Activated CD4-positive, alpha-beta T cell treated with anti-CD3 and anti-CD28 coated beads for 4 hours (primary cell): ENCODE results near the gene RAB5B.
A peak's percentile ranks its signal among the peaks of the same experiment; 100 is the strongest.
"Not testable (repeated sequence)": the region's sequence is repeated elsewhere in the genome, so short reads cannot be mapped to it uniquely, and the experiment has no call there.

Experiments
- DNase-seq, 2 donors: peaks; one replicate each; pipeline ENCODE4 v3.0.0-alpha.2; 2020

The RAB5B gene

DNA sequence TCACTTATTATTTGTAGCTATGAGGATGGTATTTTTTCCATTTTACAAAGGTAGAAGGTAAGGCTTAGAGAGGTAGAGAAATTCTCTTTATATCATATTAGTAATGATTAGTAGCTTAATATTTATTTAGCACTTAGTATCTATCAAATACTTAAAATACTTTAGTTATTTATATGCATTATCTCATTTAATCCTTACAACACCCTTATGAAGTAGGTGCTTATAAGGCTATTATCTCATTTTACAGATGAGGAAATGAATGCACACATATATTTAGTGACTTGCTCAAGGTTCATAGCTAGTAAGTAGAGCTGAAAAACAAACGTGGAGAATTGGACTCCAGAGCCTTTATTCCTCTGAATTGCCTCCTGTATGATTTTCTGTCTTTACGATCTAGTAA lies 11.0 kb downstream of the RAB5B start:
- no peak for DNase-seq

- no peak for DNase-seq
Measured at GRCh38 chr12:55985341-55985740, 11.5 kb downstream of the RAB5B start.

DNA sequence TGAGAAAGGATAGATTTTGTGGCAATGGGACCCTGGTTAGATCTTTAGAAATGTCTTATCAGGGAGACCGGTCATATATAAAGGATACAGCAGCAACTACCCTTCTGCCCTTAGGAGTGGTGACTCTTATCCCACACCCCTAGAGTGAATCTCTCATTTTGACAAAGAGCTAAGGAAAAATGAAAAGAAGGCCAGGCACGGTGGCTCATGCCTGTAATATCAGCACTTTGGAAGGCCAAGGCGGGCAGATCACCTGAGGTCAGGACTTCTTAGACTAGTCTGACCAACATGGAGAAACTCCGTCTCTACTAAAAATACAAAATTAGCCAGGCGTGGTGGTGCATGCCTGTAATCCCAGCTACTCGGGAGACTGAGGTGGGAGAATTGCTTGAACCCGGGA lies 12.1 kb downstream of the RAB5B start:
- DNase-seq: not testable (repeated sequence)

- DNase-seq: no peak
Measured at GRCh38 chr12:55991110-55991509, 17.2 kb downstream of the RAB5B start.

- DNase-seq: no peak
Measured at GRCh38 chr12:55993230-55993853, 19.5 kb downstream of the RAB5B start.

DNA sequence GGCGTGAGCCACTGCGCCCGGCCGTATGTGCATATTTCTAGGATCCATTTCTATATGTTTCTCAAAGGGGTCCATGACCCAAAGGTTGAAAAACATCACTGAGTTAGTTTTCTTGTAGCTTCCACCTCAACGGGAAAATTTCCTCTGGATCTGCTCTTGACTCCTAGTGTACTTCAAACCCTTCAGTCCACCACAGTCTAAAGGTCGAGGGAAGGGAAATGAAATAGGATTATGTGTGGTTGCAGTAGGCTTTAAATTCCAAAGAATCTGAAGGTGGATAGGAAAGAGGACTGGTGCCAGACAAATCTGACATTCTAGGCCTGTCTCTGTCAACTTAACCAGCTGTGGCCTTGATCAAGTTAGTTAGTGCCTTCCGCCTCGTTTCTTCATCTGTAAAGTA lies 21.5 kb downstream of the RAB5B start:
- DNase-seq: no peak

DNA sequence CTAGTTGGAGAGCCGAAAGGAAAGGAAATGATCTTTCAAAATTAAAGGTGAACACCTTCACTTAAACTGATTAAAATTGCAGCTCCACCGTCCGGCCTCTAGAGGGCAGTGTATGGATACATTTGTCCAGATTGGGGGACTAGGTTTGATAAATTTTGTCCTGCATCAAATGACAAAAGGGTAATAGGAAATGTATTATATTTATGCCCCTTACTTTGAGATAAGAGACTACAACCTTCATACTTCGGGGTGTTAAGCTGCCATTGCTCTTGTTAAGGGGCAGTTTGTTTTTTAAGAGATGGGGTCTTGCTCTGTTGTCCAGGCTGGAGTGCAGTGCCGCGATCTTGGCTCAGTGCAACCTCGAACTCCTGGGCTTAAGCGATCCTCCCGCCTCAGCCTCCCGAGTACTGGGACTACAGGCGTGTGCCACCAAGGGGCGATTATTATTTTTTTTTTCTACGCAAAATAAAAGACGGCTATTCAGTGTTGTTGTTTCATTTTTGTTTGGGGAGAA lies 22.4 kb downstream of the RAB5B start:
- peak; percentile 62 to 73 for DNase-seq

DNA sequence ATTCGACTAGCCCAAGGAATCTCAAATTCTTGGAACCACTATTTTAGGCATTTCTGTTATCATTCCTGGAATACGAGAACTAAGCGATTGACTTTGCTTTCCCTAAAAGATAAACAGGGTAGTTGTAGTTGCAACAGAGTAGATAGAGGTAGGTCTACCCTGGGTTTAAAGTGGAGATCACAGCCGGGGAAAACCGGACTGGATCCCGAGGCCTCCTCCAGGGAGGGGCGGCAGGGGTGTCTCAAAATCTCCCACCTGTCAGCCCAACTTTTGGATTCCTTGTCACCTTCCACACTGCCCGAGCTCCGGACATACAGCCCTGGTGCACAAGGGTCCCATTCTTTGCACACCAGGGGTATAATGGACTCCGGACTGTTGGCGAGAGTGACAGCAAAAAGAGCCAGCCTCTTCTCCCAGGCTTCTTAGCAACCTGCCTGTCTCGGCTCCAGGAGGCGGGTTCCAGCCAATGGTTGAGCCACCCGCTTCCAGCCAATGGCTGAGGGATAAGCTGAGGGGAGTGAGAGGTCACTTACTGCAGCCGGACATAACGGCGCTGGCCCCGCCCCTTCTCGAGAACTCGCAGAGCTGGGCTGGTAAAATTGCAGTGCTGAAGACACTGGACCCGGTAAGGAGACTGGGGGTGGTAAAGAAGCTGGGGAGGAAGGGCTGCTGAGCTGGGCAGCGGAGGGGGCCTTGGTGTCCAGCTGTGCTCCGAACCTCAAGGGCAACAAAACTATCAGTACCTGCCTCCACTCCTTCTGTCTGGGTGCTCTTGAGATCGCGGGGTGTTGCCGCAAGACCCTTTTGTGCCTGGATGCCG lies 23.0 kb downstream of the RAB5B start, which contains the start of gene SUOX:
TSS of gene SUOX (plus strand) at position 562 of the 820 bp plus-strand sequence. CDS start 4,946 bp downstream, outside the sequence.
- no peak for DNase-seq

- DNase-seq: no peak
Measured at GRCh38 chr12:55997535-55997859, 23.6 kb downstream of the RAB5B start.

GRCh38 chr12:55999522-55999921 lies 25.6 kb downstream of the RAB5B start:
- not testable (repeated sequence) for DNase-seq

DNA sequence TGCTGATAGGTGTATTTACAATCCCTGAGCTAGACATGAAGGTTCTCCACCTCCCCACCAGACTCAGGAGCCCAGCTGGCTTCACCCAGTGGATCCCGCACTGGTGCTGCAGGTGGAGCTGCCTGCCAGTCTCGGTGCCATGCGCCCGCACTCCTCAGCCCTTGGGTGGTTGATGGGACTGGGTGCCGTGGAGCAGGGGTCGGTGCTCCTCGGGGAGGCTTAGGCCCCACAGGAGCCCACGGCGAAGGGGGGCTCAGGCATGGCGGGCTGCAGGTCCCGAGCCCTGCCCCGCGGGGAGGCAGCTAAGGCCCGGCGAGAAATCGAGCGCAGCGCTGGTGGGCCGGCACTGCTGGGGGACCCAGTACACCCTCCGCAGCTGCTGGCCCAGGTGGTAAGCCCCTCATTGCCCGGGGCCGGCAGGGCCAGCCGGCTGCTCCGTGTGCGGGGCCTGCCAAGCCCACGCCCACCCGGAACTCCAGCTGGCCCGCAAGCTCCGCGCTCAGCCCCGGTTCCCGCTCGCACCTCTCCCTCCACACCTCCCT lies 26.2 kb downstream of the RAB5B start:
- DNase-seq: not testable (repeated sequence)

GRCh38 chr12:56001487-56002100 lies 27.7 kb downstream of the RAB5B start:
- DNase-seq: no peak

DNA sequence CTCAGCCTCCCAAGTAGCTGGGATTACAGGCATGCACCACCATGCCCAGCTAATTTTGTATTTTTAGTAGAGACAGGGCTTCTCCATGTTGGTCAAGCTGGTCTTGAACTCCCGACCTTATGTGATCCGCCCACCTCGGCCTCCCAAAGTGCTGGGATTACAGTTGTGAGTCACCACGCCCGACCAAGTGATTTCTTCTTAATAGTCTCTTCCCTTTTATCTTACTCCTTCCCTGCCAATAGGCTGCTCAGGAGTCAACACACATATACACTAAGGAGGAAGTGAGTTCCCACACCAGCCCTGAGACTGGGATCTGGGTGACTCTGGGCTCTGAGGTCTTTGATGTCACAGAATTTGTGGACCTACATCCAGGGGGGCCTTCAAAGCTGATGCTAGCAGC lies 29.5 kb downstream of the RAB5B start:
- DNase-seq: not testable (repeated sequence)

DNA sequence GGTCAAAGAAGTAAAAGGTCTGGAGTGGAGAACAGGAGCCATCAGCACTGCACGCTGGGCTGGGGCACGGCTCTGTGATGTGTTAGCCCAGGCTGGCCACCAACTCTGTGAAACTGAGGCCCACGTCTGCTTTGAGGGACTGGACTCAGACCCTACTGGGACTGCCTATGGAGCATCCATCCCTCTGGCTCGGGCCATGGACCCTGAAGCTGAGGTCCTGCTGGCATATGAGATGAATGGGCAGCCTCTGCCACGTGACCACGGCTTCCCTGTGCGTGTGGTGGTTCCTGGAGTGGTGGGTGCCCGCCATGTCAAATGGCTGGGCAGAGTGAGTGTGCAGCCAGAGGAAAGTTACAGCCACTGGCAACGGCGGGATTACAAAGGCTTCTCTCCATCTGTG lies 30.3 kb downstream of the RAB5B start:
- no peak for DNase-seq

- peak; percentile 78 to 79 for DNase-seq
Measured at GRCh38 chr12:56007564-56008559, 34.0 kb downstream of the RAB5B start.

DNA sequence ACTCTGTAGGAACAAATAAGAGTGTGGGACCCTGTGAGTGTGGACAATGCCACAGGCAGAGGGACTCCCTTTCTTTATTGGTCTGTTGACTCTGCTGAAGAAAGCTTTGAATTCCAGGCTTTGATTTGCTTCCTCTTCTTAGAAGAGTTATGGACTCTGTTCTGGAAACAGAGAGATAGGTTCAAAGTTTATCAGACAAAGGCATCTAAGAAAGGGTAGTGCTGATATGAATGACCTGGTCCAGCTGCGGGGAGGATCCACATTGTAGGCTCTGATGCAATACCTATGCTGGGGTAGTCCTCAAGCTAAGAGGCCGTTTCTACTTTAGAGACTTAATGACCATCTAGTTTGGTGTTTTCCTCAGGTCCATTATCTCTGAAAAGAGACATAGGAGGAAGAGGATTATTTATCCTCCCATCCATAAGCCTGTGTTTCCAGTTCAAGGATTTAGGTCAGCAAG lies 36.3 kb downstream of the RAB5B start:
- DNase-seq: no peak

DNA sequence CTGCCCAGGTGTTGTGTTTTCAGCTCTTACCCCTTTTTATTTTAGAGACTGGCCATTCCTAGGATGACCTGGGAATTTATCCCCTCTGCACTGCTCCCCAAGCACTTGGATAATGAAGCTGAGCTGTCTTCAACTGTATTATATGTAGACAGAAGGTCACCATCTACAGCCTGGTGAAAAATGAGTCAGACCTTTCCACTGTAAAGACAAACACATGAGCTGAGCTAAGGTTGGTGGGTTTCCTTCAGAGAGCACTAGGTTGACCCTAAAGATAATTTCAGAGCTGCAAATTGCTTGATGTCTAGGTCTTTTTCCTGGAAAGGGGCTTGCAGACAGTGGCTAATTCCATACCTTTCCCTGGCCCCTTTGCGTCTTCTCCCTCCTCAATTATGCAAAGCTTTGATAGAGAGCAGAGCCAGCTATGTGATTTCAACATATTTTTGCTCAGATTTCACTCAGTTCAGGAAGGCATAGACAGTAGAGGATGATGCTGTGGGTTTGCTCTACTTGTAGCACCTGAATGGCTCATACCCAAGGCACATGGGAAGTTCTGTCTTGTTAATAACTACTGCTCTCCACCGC lies 37.7 kb downstream of the RAB5B start:
- no peak for DNase-seq

DNA sequence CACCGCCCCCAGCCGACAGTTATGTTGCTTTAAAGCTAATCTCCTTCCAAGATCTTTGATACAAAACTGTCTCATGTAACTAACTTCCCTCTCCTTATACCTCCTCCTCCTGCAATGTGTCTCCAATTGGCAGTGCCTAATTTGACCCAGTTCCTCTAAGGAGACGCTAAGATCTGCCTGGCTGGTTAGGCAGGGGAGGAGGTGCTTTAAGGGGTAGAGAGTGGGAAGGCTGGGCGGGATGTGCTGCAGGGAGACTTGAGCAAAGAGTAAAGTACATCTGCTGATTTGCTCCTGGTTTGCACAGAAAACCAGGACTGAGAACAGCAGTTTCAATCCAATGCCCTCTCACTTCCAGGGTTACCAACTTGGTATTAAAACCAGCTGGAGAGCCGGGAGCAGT lies 39.6 kb downstream of the RAB5B start:
- DNase-seq: no peak

DNA sequence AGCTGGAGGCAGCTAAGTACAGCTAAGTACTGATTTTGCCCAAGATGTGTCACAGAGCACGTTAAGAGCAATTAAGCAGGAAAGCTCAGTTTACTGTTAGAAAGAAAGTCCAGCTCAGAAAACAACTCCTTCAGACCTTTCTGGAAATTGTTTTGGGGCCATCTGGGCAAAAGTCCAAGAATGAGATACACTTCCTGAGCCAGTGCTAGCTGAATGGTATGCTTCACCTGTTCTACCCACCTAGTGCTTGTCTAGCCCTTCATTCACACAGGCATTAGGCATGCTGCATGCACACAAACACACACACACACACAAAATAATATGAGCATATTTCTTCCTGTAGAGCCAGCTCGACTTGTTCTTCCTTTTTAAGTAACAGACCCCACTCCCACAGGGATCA lies 40.3 kb downstream of the RAB5B start:
- DNase-seq: no peak

GRCh38 chr12:56017181-56017580 lies 43.3 kb downstream of the RAB5B start:
- no peak for DNase-seq

DNA sequence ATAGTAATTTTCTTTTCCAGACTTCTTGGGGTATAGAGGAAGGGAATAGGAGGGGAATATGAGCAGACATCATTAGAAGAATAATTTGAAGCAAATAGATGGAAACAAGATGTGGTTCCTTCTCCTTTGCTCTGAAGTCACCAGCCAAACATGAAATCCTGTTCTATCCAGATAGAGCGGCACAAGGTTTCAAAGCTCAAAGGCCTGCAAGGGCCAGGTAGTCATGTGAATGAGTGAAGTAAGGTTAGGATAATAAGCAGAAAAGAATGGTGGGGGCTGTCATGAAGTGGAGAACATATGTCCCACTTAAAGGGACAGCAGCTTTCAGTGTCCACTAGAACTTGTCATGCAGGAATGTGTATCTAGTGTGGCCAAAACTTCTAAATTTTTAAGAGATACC lies 44.5 kb downstream of the RAB5B start:
- no peak for DNase-seq
